ENCODE data around the gene SF3B3. TPM values are rescaled to one million over a fixed set of nuclear protein-coding genes. Genes with fewer than 3 reads are reported as not detected.
A peak's percentile ranks its signal among the peaks of the same experiment; 100 is the strongest.

Gene SF3B3
- total RNA-seq, 4 donors from 2014 or later = 51.1 to 90.6 (median 66.2) TPM

GRCh38 chr16:70556063-70556462 is 32.4 kb downstream of the SF3B3 start:
- H3K4me1 ChIP-seq = peaks cover 0 to 5% (median 0%) of the 10 kb centered on the region in 4 donors
- WGBS = 86% methylated on average over 1 of the region's 3 CpGs
- H3K36me3 ChIP-seq = peaks cover 75 to 100% (median 100%) of the 10 kb centered on the region in 4 donors
- H3K4me3 ChIP-seq = no peak overlapping the region
- no peak for DNase-seq (ENCODE audit: extremely low spot score)
- intact Hi-C loops (cut with DNase I) = no loop called here
- H3K9me3 ChIP-seq = no peaks in the 10 kb centered on the region
- TF ChIP-seq POLR2AphosphoS5 (IDR thresholded peaks at IDR 0.05) (no peak), POLR2A (IDR thresholded peaks at IDR 0.05; ENCODE audit: low read depth) (no peak), CTCF (IDR thresholded peaks at IDR 0.05) (no peak), EP300 (IDR thresholded peaks at IDR 0.05) (no peak)
- no peak overlapping the region for H3K27ac ChIP-seq (replicated peaks in 1 of 4)
- no peaks in the 10 kb centered on the region for H3K27me3 ChIP-seq

DNA sequence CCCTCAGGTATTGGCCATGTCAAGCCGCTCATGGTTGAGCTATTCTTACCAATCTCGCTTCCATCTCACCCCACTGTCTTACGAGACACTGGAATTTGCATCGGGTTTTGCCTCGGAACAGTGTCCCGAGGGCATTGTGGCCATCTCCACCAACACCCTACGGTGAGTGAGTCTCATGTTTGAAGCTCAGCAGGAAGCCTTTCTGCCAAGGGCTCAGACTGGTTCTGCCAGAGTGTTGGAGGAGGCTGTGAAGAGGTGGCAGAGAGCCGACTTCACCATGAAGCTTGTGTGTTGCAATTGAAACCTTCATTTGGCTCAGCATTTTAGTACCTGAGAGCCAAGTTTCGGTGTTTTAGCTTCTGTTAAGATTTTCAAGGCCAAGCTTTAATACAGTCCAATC is 38.0 kb downstream of the SF3B3 start:
- intact Hi-C loops (cut with DNase I) = no loop called here
- WGBS = 92% methylated on average over 9 of the region's 9 CpGs
- Histone ChIP-seq H3K9me3 (no peaks in the 10 kb centered on the region), H3K4me1 (peaks cover 0 to 19% (median 15%) of the 10 kb centered on the region in 4 donors), H3K27ac (replicated peaks in 1 of 4) (no peak overlapping the region), H3K27me3 (no peaks in the 10 kb centered on the region), H3K4me3 (no peak overlapping the region), H3K36me3 (peaks cover 93 to 100% (median 100%) of the 10 kb centered on the region in 4 donors)
- no peak for DNase-seq (ENCODE audit: extremely low spot score)
- no peak for TF ChIP-seq EP300 (IDR thresholded peaks at IDR 0.05)
- TF ChIP-seq POLR2A (IDR thresholded peaks at IDR 0.05; ENCODE audit: low read depth) = no peak
- no peak for TF ChIP-seq POLR2AphosphoS5 (IDR thresholded peaks at IDR 0.05)
- TF ChIP-seq CTCF (IDR thresholded peaks at IDR 0.05) = no peak

DNA sequence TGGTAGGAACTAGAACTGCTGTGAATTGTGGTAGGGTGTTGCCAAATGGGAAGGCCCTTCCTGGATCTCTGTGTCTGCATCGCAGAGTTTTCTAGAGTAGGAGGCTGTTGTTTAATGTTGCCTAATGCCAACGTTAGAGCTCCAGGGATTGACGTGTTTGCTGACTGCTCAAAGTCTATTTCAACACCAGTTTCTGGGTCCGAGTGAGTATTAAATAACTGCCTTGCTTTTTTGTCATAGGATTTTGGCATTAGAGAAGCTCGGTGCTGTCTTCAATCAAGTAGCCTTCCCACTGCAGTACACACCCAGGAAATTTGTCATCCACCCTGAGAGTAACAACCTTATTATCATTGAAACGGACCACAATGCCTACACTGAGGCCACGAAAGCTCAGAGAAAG is 40.0 kb downstream of the SF3B3 start:
- H3K4me3 ChIP-seq = no peak overlapping the region
- peak overlapping the region in 1 of 4 donors; percentile 58 for H3K27ac ChIP-seq (replicated peaks in 1 of 4)
- DNase-seq (ENCODE audit: extremely low spot score) = no peak
- TF ChIP-seq POLR2AphosphoS5 (IDR thresholded peaks at IDR 0.05) (no peak), POLR2A (IDR thresholded peaks at IDR 0.05; ENCODE audit: low read depth) (no peak), EP300 (IDR thresholded peaks at IDR 0.05) (no peak), CTCF (IDR thresholded peaks at IDR 0.05) (no peak)
- intact Hi-C loops (cut with DNase I) = no loop called here
- WGBS = 79% methylated on average over 7 of the region's 7 CpGs
- H3K4me1 ChIP-seq = peaks cover 0 to 19% (median 15%) of the 10 kb centered on the region in 4 donors
- no peaks in the 10 kb centered on the region for H3K27me3 ChIP-seq
- peaks cover 94 to 100% (median 100%) of the 10 kb centered on the region in 4 donors for H3K36me3 ChIP-seq
- no peaks in the 10 kb centered on the region for H3K9me3 ChIP-seq

- intact Hi-C loops (cut with DNase I) = no loop called here
- peak; percentile 20 to 41 for TF ChIP-seq POLR2AphosphoS5 (IDR thresholded peaks at IDR 0.05)
- TF ChIP-seq CTCF (IDR thresholded peaks at IDR 0.05) = no peak
- no peak for TF ChIP-seq EP300 (IDR thresholded peaks at IDR 0.05)
- Histone ChIP-seq H3K27ac (replicated peaks in 1 of 4) (peak overlapping the region in 3 of 4 donors; percentile 24 to 58 (median 55)), H3K9me3 (no peaks in the 10 kb centered on the region), H3K4me3 (no peak overlapping the region), H3K27me3 (no peaks in the 10 kb centered on the region), H3K4me1 (peaks cover 0 to 19% (median 15%) of the 10 kb centered on the region in 4 donors), H3K36me3 (peaks cover 98 to 100% (median 100%) of the 10 kb centered on the region in 4 donors)
- DNase-seq (ENCODE audit: extremely low spot score) = no peak
- WGBS = 47% methylated on average over 3 of the region's 4 CpGs
These were observed 41.4 kb downstream of the SF3B3 start for GRCh38 chr16:70565053-70565452.
